HCT116 (cell line): ENCODE results near the gene EGLN3. TPM values are rescaled to one million over a fixed set of nuclear protein-coding genes. Genes with fewer than 3 reads are reported as not detected.
A peak's percentile ranks its signal among the peaks of the same experiment; 100 is the strongest.

Experiments used
- ATAC-seq: fragments of 200-7000 bp; cut with Tn5 transposase; 2 replicates; pipeline ENCODE4 v1.9.1; 2020; ENCODE audit warnings: mild to moderate bottlenecking, moderate library complexity
- BruUV-seq: library from RNA; stranded (reverse); fragments of 400-500 nt; replicated peaks from 2 replicates; lab custom pipeline; 2021; lab: Mats Ljungman, UMichigan
- CTCF ChIA-PET: fragments of 300-600 bp; sonication (Branson Sonifier 250); formaldehyde crosslinking; loops from one replicate; lab custom pipeline; 2021; ENCODE audit warnings: antibody characterized with exemption; lab: Charles Lee
- POLR2A ChIA-PET: fragments of 300-600, 350-600 bp; sonication (Branson Sonifier 250); formaldehyde crosslinking; loops from one replicate; lab custom pipeline; 2021; ENCODE audit warnings: antibody characterized with exemption; lab: Charles Lee
- RAD21 ChIA-PET, 2 experiments: fragments of 300-600 bp; sonication (Branson Sonifier 250); formaldehyde crosslinking; loops; one replicate each; lab custom pipeline; 2023; ENCODE audit warnings: low total read pairs in 2 of 2; ENCODE audit not compliant: uncharacterized antibody in 2 of 2, unreplicated experiment in 2 of 2, low non-redundant PET in 1 of 2; lab: Charles Lee
- DNase-seq: peaks from one replicate; pipeline ENCODE4 v3.0.0-alpha.2; 2010; ENCODE audit warnings: low read depth, low spot score
- H2AFZ ChIP-seq: fragments of 200-600 bp; shearing (Covaris generic), sonication (generic); 2 replicates; pipeline ENCODE4 v1.6.1; 2017; ENCODE audit warnings: low read depth, mixed run types, mixed read lengths, antibody characterized with exemption, low read length; ENCODE audit not compliant: poor library complexity, severe bottlenecking
- H3K27ac ChIP-seq: 2 replicates; pipeline ENCODE4 v1.5.1; 2012; ENCODE audit warnings: low read depth, low read length
- H3K27me3 ChIP-seq: fragments of 200-600 bp; sonication (generic); 2 replicates; pipeline ENCODE4 v1.6.1; 2016; ENCODE audit warnings: mixed run types, low read length, mixed read lengths; ENCODE audit not compliant: insufficient read depth
- H3K36me3 ChIP-seq, 2 experiments: fragments of 200-500 bp in 1 of 2; fragments of 200-600 bp in 1 of 2; sonication (Bioruptor generic) in 1 of 2; sonication (generic) in 1 of 2; 2 replicates each; pipeline versions ENCODE4 v1.5.1 to v1.6.1; 2014 to 2016; ENCODE audit warnings: low read length in 2 of 2, inconsistent platforms in 1 of 2, mixed read lengths in 1 of 2, mixed run types in 1 of 2; ENCODE audit not compliant: insufficient read depth in 2 of 2, control insufficient read depth in 1 of 2
- H3K4me1 ChIP-seq, 2 experiments: fragments of 200-600 bp in 1 of 2; sonication (generic) in 1 of 2; 2 replicates each; pipeline versions ENCODE4 v1.5.1 to v1.6.1; 2012 to 2017; ENCODE audit warnings: low read length in 2 of 2, inconsistent platforms in 1 of 2, mild to moderate bottlenecking in 1 of 2, mixed read lengths in 1 of 2, mixed run types in 1 of 2, moderate library complexity in 1 of 2; ENCODE audit not compliant: insufficient read depth in 2 of 2, control insufficient read depth in 1 of 2
- H3K4me2 ChIP-seq: fragments of 200-600 bp; sonication (generic); 2 replicates; pipeline ENCODE4 v1.6.1; 2017; ENCODE audit warnings: mixed run types, low read length, mixed read lengths
- H3K4me3 ChIP-seq, 2 experiments: fragments of 200-600 bp in 1 of 2; sonication (generic) in 1 of 2; replicated peaks in 1 of 2; 2 replicates each; pipeline ENCODE4 v1.5.1; 2011 to 2016; ENCODE audit warnings: low read length in 2 of 2, control low read depth in 1 of 2, low read depth in 1 of 2, mild to moderate bottlenecking in 1 of 2, mixed read lengths in 1 of 2, mixed run types in 1 of 2
- H3K79me2 ChIP-seq: fragments of 200-600 bp; sonication (generic); 2 replicates; pipeline ENCODE4 v1.6.1; 2017; ENCODE audit warnings: mild to moderate bottlenecking, mixed run types, low read length, moderate library complexity, mixed read lengths; ENCODE audit not compliant: insufficient read depth
- H3K9ac ChIP-seq: fragments of 200-600 bp; sonication (generic); 2 replicates; pipeline ENCODE4 v1.6.1; 2016; ENCODE audit warnings: low read length, mixed read lengths
- H3K9me2 ChIP-seq: fragments of 200-600 bp; sonication (generic), shearing (Covaris generic); 2 replicates; pipeline ENCODE4 v1.6.1; 2017; ENCODE audit warnings: mixed run types, mild to moderate bottlenecking, moderate library complexity; ENCODE audit not compliant: insufficient read depth
- H3K9me3 ChIP-seq, 2 experiments: fragments of 200-500 bp in 1 of 2; fragments of 200-600 bp in 1 of 2; sonication (Bioruptor generic) in 1 of 2; sonication (generic) in 1 of 2; 2 replicates each; pipeline ENCODE4 v1.6.1; 2014 to 2017; ENCODE audit warnings: low read length in 2 of 2, mixed read lengths in 2 of 2, inconsistent platforms in 1 of 2, low read depth in 1 of 2, mild to moderate bottlenecking in 1 of 2, mixed run types in 1 of 2, moderate library complexity in 1 of 2; ENCODE audit not compliant: control insufficient read depth in 1 of 2, insufficient read depth in 1 of 2
- H4K20me1 ChIP-seq: fragments of 200-600 bp; sonication (generic), shearing (Covaris generic); 2 replicates; pipeline ENCODE4 v1.6.1; 2017; ENCODE audit warnings: mixed run types, mild to moderate bottlenecking, moderate library complexity; ENCODE audit not compliant: insufficient read depth
- ATF3 ChIP-seq: IDR thresholded peaks from 2 replicates; pipeline ENCODE4 v1.6.1; 2012
- CBX3 ChIP-seq: IDR thresholded peaks from 2 replicates; pipeline ENCODE4 v1.6.1; 2012; ENCODE audit warnings: low read depth
- CEBPB ChIP-seq: IDR thresholded peaks from 2 replicates; pipeline ENCODE4 v1.6.1; 2012; ENCODE audit warnings: low read depth
- EGR1 ChIP-seq: IDR thresholded peaks from 2 replicates; pipeline ENCODE4 v1.6.1; 2012; ENCODE audit warnings: low read depth
- EZH2 ChIP-seq: fragments of 200-600 bp; sonication (generic); IDR thresholded peaks from 2 replicates; pipeline ENCODE4 v1.6.1; 2017; ENCODE audit warnings: antibody characterized with exemption, mixed run types
- EZH2phosphoT487 ChIP-seq: fragments of 200-600 bp; IDR thresholded peaks from 2 replicates; pipeline ENCODE4 v1.6.1; 2018; ENCODE audit warnings: antibody characterized with exemption, borderline replicate concordance
- FOSL1 ChIP-seq: IDR thresholded peaks from 2 replicates; pipeline ENCODE4 v1.6.1; 2012; ENCODE audit warnings: low read depth
- JUND ChIP-seq: IDR thresholded peaks from 2 replicates; pipeline ENCODE4 v1.6.1; 2012
- MAX ChIP-seq: IDR thresholded peaks from 2 replicates; pipeline ENCODE4 v1.6.1; 2012
- POLR2A ChIP-seq: IDR thresholded peaks from 2 replicates; pipeline ENCODE4 v1.7.0; 2011; ENCODE audit warnings: borderline replicate concordance; ENCODE audit not compliant: insufficient read depth, insufficient read length; ENCODE audit errors: extremely low read depth
- POLR2AphosphoS5 ChIP-seq: IDR thresholded peaks from 2 replicates; pipeline ENCODE4 v1.6.1; 2011; ENCODE audit warnings: mild to moderate bottlenecking, low read depth, low read length, moderate library complexity
- REST ChIP-seq: IDR thresholded peaks from 2 replicates; pipeline ENCODE4 v1.6.1; 2012; ENCODE audit warnings: low read depth
- SIN3A ChIP-seq: IDR thresholded peaks from 2 replicates; pipeline ENCODE4 v1.6.1; 2012; ENCODE audit warnings: low read depth
- SP1 ChIP-seq: IDR thresholded peaks from 2 replicates; pipeline ENCODE4 v1.6.1; 2012; ENCODE audit warnings: low read depth
- SRF ChIP-seq: IDR thresholded peaks from 2 replicates; pipeline ENCODE4 v1.6.1; 2012; ENCODE audit warnings: low read depth
- YY1 ChIP-seq: IDR thresholded peaks from 2 replicates; pipeline ENCODE4 v1.6.1; 2011; ENCODE audit warnings: low read length, low read depth, moderate library complexity, mild to moderate bottlenecking; ENCODE audit not compliant: insufficient replicate concordance; ENCODE audit errors: extremely low read depth
- ZFX ChIP-seq: fragments of 450-650 bp; IDR thresholded peaks from 2 replicates; pipeline ENCODE4 v1.6.1; 2017
- intact Hi-C: fragments of 100-400 bp; cut with micrococcal nuclease; formaldehyde crosslinking; loops from 2 replicates; pipeline ENCODE4 v1.10.0; 2022
- total RNA-seq: library from RNA; stranded (reverse); gene quantifications from one replicate; pipeline ENCODE4 v1.2.1, GENCODE V29; 2021; ENCODE audit not compliant: unreplicated experiment
- TF ChIP-seq, protein P1 (sequence below), 3 experiments: fragments of 200-600 bp in 1 of 3; sonication (generic) in 1 of 3; IDR thresholded peaks in 2 of 3; conservative IDR thresholded peaks in 1 of 3; 2 replicates each; pipeline ENCODE4 v1.5.1; 2012 to 2017; ENCODE audit warnings: low read depth in 2 of 3, low read length in 2 of 3, antibody characterized with exemption in 1 of 3, borderline replicate concordance in 1 of 3, control low read depth in 1 of 3, mild to moderate bottlenecking in 1 of 3, mixed read lengths in 1 of 3, mixed run types in 1 of 3, moderate library complexity in 1 of 3; ENCODE audit not compliant: insufficient read depth in 1 of 3
- TF ChIP-seq, protein P2 (sequence below): IDR thresholded peaks from 2 replicates; pipeline ENCODE4 v1.6.1; 2011; ENCODE audit warnings: mild to moderate bottlenecking, low read length, moderate library complexity; ENCODE audit not compliant: insufficient replicate concordance; ENCODE audit errors: extremely low read depth

Gene EGLN3
- total RNA-seq, 1 experiment from 2014 or later, result 13.6 TPM

DNA sequence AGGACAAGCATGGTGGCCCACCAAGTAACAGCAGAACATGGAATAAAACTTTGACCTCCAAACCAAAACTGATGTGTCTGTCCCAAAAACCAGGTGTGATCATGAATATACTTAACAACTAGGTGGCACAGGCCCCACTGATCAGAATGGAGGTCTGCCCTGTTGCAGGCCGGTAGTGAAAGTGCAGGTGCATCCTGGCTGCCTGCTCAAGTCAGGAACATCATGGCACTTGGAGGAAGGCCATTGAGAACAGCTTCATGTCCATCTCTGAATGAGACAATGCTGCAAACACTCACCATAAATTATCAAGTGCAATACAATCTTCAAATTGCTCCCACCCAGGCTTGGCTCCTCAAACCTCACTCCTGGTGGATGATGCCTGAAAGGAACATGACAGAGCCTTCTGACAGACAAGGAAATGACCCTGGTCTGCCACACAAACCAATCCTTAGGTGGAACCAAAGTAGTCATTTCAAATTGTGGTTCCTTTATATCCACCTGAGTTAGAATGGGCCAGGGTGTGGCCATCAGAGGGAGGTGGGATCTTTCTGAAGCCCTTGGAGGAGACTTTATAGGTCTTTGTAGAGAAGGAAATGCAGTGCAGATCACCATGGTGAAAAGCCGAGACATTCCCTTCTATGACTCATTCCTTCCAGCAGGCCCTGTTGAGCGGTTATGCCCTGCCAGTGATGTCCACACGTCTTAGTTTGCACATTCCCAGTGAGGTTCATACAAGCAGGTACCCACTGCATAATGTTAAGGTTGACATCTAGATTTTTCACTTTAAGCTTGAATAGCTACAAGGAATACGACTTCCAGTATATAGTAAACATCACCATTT, 36.0 kb downstream of the EGLN3 start:
- Histone ChIP-seq H3K27me3 (no peaks in the 10 kb centered on the region), H2AFZ (no peak overlapping the region), H3K79me2 (no peaks in the 10 kb centered on the region), H3K9me2 (no peaks in the 10 kb centered on the region), H3K36me3 (no peaks in the 10 kb centered on the region), H3K9ac (no peak overlapping the region), H3K4me3 (no peak overlapping the region), H3K9me3 (no peaks in the 10 kb centered on the region), H4K20me1 (no peaks in the 10 kb centered on the region), H3K27ac (no peak overlapping the region), H3K4me1 (peaks cover 10 to 27% of the 10 kb centered on the region in 2 experiments), H3K4me2 (peak overlapping the region; percentile 60)
- DNase-seq (peak; percentile 79), ATAC-seq (peak; percentile 97)
- CTCF ChIA-PET, result no interaction called here
- no TSS peak for BruUV-seq
- POLR2A ChIA-PET, result no interaction called here
- intact Hi-C loops, result no loop called here
- RAD21 ChIA-PET, result no interaction called here
- TF ChIP-seq REST (no peak), CBX3 (peak; percentile 63; the same call in 1 of the 2 replicates), SP1 (peak; percentile 75), EZH2phosphoT487 (no peak), ATF3 (no peak), JUND (peak; percentile 92), POLR2AphosphoS5 (0 out of 2 replicates have a peak, but pooled peaks have one; percentile 27), EZH2 (no peak), MAX (no peak; the same call in 1 of the 2 replicates), YY1 (no peak), SIN3A (no peak), EGR1 (no peak), POLR2A (no peak), SRF (no peak), FOSL1 (peak; percentile 91), CEBPB (no peak), ZFX (no peak)
- TF ChIP-seq, protein P1, sequence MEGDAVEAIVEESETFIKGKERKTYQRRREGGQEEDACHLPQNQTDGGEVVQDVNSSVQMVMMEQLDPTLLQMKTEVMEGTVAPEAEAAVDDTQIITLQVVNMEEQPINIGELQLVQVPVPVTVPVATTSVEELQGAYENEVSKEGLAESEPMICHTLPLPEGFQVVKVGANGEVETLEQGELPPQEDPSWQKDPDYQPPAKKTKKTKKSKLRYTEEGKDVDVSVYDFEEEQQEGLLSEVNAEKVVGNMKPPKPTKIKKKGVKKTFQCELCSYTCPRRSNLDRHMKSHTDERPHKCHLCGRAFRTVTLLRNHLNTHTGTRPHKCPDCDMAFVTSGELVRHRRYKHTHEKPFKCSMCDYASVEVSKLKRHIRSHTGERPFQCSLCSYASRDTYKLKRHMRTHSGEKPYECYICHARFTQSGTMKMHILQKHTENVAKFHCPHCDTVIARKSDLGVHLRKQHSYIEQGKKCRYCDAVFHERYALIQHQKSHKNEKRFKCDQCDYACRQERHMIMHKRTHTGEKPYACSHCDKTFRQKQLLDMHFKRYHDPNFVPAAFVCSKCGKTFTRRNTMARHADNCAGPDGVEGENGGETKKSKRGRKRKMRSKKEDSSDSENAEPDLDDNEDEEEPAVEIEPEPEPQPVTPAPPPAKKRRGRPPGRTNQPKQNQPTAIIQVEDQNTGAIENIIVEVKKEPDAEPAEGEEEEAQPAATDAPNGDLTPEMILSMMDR (IDR thresholded peaks at IDR 0.05 in 2 of 3, conservative IDR thresholded peaks at IDR 0.05 in 1 of 3; ENCODE audit: borderline replicate concordance in 1 of 3, insufficient read depth in 1 of 3, low read depth in 2 of 3, low read length in 2 of 3), result 0 out of 6 replicates have a peak, but pooled peaks of 2 of the 3 experiments have one; percentile 7 to 8
- TF ChIP-seq, protein P2, sequence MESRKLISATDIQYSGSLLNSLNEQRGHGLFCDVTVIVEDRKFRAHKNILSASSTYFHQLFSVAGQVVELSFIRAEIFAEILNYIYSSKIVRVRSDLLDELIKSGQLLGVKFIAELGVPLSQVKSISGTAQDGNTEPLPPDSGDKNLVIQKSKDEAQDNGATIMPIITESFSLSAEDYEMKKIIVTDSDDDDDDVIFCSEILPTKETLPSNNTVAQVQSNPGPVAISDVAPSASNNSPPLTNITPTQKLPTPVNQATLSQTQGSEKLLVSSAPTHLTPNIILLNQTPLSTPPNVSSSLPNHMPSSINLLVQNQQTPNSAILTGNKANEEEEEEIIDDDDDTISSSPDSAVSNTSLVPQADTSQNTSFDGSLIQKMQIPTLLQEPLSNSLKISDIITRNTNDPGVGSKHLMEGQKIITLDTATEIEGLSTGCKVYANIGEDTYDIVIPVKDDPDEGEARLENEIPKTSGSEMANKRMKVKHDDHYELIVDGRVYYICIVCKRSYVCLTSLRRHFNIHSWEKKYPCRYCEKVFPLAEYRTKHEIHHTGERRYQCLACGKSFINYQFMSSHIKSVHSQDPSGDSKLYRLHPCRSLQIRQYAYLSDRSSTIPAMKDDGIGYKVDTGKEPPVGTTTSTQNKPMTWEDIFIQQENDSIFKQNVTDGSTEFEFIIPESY, result no peak
